GM19463 (cell line): ENCODE results near the gene FCN2.
"Not testable (repeated sequence)": the region's sequence is repeated elsewhere in the genome, so short reads cannot be mapped to it uniquely, and the experiment has no call there.

Experiments used
- ATAC-seq: cut with Tn5 transposase; IDR thresholded peaks from one replicate; pipeline ENCODE4 v1.9.1; 2021; ENCODE audit warnings: mild to moderate bottlenecking, moderate library complexity; ENCODE audit not compliant: unreplicated experiment

FCN2 gene

DNA sequence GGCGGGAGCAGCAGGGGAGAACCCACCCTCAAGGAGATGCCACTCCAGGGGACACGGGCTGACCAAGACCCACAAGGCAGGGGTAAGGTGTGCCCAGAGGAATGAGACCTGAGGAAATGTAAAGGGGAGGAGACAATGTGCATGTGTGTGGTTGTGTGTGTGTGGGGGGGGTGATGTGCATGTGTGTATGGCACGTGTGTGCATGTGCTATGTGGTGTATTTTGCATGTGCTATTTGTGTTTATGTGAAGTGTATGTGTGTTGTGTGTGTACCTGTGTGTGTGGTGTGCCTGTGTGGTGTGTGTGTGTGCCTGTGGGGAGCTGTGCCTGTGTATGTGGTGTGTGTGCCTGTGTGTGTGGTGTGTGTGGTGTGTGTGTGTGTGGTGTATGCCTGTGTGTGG, 33.5 kb upstream of the FCN2 start:
- ATAC-seq = no peak

DNA sequence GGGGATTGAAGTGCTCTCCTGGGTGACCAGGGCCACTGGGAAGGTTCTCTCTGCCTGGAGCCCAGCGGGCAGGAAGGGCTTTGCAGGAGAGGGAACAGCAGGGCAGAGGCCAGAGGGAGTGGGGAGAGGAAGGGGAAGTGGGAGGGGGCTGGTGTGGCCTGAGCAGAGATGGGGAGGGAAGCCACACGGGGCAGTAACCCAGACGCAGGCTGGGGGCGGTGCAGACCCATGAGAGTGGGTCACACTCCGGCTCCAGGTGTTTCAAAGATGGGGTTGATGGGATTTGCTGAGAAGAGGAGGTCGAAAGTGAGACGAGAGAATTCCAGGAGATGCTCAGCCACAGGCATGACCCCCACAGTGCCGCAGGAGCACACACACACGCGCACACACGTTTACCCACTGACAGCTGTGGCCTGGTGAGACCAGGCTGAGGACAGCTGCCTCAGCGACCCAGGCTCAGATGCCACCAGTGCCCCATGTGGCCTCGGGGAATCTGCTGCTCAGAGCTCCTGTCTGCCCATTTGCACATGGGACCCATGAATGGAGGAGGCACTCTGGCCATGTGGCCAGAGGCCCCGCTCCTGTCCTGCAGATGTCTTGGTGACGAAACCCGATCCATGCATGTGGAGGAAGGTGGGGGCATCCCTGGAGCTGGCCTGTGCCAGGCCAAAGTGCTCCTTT, 32.7 kb upstream of the FCN2 start:
- no peak for ATAC-seq

DNA sequence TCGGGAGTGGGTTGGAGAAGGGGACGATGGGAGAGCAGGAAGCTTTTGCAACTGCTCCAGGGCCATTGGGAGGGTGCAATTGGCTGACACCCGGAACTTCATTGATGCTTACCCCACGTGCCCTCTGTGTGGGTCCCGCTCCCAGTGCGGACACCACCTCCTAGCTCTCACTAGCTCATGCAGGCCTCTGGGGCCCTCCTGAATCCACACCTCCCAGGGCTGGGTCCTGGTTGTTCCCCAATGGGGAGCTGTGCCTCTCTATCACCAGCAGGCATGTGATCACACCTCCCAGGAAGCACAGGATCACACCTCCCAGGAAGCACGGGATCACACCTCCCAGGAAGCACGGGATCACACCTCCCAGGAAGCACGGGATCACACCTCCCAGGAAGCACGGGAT, 32.1 kb upstream of the FCN2 start:
- no peak for ATAC-seq

DNA sequence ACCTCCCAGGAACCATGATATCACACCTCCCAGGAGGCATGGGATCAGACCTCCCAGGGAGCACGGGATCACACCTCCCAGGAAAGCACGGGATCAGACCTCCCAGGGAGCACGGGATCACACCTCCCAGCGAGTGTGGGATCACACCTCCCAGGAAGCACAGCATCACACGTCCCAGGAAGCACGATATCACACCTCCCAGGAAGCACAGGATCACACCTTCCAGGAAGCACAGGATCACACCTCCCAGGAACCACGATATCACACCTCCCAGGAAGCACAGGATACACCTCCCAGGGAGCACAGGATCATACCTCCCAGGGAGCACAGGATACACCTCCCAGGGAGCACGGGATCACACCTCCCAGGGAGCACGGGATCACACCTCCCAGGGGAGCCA, 30.0 kb upstream of the FCN2 start:
- no peak for ATAC-seq

DNA sequence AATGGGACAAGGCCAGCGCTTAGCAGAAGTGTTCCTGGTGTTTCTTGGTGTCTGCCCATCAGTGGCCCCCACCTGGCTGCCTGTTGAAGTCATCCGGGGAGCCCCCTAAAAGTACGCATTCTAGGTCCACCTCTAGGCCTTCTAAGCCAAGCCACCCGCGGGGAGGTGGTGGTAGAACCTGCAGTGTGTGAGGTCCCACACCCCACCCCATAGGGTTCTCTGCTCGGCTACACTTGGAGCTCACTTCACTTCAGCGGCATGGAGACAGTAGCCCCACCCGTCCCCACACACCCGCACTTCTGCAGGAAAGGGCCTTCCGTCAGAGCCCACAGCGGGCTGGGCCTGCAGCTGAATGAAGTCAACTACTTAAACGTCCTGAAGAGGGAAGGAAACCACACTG, 29.6 kb upstream of the FCN2 start:
- no peak for ATAC-seq

DNA sequence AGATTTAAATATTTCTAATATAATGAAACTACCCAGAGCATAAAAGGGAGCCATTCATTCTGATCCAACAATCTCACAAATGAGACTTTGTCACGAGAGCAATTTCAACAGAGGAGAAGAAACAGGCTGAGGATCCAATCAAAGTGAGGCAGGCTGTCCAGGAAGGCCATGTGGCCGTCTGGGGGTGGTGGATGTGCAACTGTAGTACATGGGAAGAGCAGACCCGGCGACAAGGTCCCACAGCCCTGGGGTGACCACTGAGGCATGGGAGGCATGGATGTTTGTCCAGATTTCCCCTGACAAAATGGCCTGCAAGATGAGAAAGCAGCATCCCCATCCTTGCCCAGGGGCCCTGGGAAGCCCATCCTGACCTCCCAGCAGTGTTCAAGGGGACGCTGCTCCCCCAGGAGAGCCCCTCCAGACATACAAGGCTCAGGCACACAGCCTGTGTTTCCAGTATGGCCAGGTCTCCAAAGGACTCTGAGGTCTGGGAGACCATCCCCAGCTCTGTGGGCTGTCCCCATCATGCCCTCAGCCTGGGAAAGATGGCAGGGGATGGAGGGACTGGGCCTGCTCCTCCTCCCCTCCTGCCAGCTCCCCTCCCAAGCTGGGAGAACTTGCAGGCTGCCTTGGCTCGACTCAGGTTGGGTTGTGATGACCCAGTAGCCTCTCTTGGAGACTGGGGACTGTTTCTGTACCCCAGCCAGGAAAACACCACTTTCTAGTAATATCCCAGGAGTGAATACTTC, 27.5 kb upstream of the FCN2 start:
- no peak for ATAC-seq

DNA sequence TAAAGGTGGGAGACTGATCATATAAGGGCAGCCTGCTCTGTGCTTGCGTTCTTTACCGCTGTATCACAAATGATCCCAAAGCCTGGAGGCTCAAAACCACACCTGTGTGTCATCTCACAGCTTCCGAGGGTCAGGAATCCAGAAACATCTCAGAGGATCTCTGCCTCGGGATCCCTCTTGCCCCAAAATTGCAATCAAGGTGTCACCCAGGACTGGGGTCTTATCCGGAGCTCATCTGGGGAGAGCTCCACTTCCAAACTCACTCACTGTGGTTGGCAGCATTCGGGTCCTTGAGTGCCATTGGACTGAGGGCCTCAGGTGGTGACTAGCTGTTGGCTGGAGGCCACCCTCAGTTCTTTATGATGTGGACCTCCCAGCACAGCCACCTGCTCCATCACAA, 26.7 kb upstream of the FCN2 start:
- ATAC-seq = no peak

DNA sequence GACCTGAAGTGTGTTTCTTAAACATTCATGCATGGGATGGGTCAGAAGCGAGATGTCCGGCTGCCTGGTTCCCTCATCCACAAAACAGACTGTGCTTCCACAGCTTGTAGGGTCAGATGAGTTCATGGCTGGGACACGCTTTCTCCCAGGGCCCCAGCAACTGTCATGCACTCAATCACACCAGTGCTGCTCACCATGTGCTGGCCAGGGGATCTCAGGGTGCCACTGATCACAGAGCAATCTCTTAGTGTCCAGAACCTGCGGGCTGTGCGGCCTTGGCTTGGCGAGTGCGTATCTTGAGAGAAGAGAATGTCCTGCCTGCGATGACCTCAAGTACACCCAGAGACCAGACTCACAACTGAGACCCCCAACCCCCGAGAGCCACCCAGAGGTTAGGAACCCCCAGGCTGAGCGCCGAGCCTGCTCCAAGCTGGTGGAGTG, 26.0 kb upstream of the FCN2 start:
- no peak for ATAC-seq

DNA sequence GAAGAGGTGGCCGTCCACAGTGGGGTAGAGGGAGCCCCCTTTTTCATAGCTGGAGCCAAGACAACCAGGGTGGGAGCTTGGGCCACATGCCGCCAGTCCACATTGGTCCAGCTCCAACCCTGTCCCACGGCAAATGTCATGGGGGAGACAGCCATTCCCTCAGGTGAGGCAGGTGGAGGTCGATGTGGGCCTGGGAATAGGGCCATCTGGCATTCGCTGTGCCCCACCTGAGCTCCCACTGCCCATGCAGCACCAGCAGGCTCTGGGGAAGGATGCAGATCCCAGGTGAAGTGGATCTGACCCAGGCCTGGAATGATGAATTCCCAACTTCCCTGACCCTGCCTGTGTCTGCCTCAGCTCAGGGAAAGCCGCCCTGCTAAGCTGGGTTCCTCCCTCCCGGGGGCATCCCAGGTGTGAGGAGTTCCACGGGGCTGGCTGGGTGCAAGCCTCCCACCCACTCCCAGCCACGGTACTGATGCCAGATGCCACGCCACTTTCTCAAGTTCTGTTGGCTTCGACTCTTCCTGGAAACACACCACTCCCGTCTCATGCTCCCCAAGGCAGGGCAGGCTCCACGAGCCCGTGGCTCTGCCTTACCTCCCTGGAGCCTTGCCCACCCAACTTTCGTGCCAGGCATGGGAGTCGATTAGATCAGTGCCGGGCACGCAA, 25.2 kb upstream of the FCN2 start:
- ATAC-seq = no peak

DNA sequence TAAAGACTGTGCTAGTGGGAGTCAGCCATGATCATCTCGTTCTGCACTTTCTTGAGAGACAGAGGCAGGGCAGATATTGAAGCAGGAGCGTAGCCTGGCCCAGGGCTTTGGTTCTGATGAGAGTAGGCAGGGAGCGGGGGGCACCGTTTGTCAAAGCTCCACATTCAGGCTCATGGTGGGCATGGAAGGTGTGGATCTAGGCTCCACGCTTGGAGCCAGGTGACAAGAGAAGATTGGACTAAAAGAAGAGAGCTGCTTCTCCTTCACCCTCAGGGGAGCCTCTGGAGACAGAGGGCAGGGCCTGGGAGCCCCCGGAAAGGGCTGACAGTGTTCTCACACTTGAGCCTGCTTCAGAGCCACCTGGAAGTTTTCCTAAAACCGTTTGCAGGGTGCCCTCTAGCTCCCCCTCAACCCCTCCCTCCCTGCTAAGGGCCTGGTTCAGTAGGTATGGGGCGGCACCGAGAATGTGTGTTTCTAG, 24.7 kb upstream of the FCN2 start:
- ATAC-seq = no peak

DNA sequence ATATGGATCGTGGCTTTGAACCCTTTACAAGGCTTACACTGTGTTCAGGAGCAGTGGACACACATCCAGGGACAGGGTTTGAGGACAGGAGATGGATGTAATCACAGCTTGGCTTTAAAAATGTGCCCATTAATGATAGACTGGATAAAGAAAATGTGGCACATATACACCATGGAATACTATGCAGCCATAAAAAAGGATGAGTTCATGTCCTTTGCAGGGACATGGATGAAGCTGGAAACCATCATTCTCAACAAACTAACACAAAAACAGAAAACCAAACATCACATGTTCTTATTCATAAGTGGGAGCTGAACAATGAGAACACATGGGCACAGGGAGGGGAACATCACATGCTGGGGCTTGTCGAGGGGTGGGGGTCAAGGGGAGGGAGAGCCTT, 23.2 kb upstream of the FCN2 start:
- not testable (repeated sequence) for ATAC-seq

DNA sequence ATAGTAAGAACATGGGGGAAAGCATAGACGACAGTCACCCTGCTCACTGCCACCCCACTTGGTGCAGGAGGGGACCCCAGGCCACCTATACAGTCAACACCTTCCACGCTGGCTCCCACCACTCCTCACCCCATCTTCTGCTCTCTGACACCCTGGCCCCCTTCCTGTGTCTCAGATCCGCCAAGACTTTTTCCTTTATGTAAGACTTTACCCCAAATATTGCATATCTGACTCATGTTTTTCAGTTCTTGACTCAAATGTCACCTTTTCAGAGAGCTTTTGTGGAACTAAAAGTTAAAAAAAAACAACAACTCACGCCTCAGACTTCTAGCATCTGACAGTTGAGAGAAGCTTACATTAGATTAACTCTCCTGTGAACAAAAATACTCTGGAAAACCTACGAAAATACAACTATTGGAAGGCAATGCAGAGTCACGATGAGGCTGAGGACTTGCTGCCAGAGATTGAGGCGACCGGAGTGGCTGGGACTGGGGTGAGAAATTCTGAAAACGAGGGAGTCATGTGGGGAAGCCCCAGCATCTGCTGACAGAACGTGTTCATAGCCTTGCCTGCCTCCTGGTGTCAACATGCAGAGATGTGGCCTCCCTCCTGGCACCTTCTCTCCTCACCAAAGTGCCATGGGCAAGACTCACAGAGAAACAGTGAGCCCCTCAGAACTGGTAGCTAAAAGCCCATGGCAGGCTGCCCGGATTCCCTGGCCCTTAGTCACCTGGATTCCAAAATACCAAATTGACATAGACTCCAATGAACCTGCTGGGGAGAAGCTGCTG, 22.4 kb upstream of the FCN2 start:
- peak; percentile 88 for ATAC-seq

DNA sequence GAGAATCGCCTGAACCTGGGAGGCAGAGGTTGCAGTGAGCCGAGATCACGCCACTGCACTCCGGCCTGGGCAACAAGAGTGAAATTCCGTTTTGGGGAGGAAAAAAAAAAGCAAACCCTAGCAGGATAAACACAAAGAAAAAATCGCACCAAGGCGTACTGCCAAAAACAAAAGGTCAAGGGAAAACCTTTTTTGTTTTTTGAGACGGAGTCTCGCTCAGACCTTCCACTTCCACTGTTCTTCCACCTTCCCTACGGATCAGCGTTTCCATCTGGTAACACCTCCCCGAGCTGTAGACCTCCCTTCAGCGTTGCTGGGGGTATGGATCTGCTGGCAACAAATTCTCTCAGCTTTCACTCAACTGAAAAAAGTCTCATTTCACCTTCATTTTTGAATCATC, 20.1 kb upstream of the FCN2 start:
- no peak for ATAC-seq

DNA sequence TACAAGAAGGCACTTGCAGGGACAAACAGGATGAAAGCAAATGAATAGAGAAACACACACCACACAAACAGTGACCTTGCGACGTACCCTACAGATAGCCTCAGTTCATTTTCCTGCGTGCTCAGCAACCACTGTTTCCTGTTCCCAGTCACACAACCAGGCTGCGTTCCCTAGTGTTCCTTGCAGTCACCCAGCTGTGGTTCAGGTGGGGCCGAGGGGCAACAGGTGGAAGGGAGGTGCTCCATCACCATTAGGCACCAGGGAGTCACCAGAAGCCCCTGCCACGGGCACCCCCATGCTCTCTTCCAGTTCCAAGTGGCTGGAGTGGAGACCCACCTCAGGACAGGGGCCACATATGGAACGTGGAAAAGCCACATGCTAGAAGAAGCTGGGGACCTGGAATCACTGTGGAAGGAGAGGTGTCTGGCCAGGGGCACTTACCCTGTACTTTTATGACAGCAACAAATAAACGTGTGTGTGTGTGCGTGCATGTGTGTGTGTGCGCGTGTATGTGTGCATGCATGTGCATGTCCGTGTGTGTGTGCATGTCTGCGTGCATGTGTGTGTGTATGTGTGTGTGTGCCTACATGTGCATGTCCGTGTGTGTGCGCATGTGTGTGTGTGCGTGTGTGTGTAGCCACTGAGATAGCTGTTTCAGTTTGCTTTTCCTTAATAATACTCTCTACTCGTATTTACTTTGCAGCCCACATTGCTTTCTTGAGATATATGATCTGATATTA, 18.8 kb upstream of the FCN2 start:
- no peak for ATAC-seq

DNA sequence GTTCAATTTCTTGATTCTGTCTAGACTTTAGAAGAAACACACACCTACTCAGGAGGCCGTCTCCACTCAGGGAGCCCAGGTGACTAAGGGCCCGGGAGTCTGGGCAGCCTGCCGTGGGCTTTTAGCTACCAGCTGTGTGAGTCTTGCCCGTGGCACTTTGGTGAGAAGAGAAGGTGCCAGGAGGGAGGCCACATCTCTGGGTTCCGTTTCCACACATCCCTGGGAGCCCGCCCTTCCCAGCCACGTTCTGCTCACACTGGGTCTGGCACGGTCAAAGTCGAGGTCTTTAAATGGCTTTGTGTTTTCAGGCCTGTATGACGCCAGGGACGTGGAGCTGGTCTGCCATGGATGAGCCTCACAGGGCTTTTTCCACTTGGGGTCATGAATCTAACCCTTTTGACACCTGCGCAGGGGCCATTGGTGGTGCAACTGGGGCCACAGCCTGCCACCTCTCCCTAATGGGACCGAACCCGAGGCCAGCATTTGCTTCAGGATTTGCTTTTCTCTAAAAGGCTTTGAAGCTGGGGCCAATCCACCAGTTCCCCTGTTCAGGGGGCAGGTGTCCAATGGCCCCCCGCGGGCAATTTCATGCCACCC, 17.2 kb upstream of the FCN2 start:
- no peak for ATAC-seq

DNA sequence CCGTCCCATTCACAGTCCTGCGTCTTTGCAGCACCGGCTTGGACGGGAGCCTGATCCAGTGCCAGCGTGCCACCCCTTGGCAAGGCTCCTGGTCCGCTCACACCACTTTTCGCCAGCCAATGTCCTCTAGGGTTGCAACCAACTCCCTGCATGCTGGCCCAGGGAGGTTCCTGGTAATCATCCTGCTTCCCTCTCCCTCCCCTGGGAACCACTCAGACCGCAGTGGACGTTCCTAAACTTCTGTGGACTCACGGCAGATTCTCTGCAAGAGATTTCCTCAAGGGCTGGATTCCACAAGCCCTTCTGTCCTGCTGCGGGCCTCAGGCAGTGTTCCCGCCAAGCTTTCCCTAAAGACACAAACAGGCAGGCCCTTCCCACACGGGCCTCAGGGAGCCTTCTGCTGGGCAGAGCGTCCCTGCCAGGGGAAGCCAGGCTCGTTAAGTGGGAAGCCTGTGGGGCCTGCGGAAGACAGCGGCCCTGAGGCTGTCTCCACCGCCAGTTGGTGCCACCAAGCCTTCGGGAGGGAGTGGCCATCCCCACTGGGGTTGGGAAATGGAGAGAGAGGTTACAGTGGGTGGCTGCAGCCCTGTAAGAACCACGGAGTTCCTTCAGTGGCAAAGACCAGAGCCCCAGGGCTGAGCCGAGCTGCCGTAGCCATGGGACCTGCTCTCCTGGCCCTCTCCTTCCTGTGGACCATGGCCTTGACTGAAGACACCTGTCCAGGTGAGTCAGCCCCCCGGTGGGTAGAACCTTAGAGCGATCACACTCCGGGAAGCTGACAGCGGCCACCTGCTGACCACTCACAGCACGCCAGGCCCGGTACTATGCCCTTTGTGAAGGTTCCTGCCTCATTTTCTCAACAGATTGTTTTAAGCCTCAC, 16.4 kb upstream of the FCN2 start:
- no peak for ATAC-seq

DNA sequence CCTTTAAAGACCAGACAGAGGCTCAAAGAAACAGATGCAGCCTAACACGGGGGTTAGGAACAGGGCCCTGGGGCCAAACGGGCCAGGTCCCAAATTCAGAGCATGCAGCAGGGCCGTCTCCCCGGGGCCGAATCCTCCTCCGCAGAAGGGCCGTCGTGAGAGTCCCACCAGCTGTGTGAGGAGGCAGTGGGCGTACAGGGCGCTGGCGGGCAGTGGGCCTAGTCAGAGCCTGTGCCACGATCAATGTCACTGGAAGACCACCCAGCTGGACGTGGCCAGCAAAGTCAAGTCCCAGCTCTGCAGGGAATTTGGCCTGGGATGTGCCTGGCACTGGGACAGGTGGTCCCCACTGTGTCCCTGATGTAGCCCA, 15.8 kb upstream of the FCN2 start:
- no peak for ATAC-seq

DNA sequence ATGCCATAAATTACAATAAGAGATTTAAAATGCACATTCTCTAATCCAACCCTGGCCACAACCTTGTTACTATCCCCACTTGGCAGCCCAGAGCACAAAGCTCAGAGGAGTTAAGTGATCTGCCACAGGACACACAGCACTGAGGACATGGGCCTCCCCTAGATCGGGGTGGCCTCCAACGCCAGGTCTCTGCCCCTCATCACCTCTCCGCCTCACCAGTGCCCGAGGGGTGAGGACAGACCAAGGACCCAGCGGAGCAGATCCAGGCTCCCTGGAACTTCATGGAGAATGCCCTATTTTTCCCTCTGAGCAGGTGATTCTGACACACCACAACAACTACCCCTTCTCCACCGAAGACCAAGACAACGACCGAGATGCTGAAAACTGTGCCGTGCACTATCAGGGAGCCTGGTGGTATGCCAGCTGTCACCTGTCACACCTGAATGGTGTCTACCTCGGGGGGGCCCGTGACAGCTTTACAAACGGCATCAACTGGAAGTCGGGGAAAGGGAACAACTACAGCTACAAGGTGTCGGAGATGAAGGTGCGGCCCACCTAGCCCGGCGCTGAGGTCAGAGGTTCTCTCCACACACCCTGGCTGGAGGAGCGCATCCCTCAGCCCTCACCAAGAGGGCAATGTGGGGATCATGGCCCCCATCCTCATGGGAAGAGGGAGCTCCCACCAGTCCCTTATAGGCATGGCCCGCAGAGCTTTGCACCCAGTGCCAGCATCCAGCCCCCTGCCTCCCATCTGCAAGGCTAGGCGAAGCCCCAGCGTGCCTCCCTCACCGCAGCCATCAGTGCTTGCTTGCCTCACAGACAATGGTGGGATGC, 12.5 kb upstream of the FCN2 start:
- ATAC-seq = no peak
